ENCODE measurements around the gene RSPH1.

- TF ChIP-seq CTCF (IDR thresholded peaks at IDR 0.05) (no peak), POLR2A (IDR thresholded peaks at IDR 0.05) (no peak)
Observed at GRCh38 chr21:42520628-42521253, 24.7 kb upstream of the RSPH1 start.
